Dedifferentiated amniotic fluid mesenchymal stem cell (primary cell): ENCODE data around the gene SH3D19.
A peak's percentile ranks its signal among the peaks of the same experiment; 100 is the strongest.
"Not testable (repeated sequence)": the region's sequence is repeated elsewhere in the genome, so short reads cannot be mapped to it uniquely, and the experiment has no call there.

ENCODE experiments used
- DNase-seq: peaks from one replicate; pipeline ENCODE4 v3.0.0-alpha.2; 2016; ENCODE audit errors: extremely low spot score

Gene SH3D19

GRCh38 chr4:151325111-151325948, at the start of gene SH3D19:
Gene SH3D19, minus strand, starts transcription at chr4:151325605. Its CDS starts 253 bp downstream, at chr4:151325352.
- no peak for DNase-seq

DNA sequence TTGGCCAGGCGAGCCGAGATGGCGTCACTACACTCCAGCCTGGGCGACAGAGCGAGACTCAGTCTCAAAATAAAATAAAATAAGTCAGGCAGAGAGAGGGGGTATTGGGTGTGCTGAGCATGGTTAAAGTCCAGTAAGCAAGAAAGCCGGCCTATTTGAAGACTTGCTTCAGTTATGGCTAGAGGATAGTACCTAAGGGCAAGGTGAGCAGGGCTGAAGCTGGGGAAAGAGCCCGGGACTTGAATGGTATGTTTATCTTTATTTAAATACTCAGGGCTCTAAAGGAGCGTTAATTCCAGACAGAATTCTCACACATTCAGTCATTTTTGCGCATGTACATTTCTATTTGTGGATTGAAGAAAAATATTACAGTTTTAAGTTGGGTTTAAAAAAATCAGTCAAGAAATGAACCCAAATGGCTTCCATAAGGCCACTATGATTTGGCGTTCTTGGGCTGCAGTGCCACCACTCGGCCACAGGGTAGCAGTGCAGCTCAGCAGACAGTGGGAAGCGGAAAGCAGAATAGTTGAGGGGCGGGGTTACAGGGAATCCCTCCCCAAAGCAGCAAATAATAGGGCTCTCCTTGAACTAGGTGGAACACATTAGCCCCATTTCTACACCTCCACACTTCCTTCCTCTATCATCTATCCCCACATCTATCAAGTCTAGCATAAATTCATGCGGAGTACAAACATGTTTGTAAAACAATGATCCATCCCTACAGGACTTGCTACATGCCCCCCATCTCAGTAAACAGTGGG, 37.2 kb upstream of the SH3D19 start:
- peak; percentile 89 for DNase-seq

DNA sequence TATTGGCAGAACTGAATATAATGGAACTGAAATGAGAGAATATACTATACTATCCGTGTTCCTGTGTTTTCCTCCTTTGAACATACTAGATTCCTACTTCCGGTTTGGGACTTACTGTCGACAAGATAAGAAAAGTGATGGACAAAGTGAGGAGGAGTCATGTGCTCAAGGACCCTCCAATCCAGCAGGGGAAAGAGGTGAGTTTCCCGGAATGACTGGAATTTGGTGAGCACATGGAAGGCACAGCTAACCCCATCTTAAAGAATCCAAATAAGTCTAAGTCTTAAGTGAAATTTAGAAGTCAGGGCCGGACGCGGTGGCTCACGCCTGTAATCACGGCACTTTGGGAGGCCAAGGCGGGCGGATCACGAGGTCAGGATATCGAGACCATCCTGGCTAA, 36.6 kb upstream of the SH3D19 start:
- no peak for DNase-seq

DNA sequence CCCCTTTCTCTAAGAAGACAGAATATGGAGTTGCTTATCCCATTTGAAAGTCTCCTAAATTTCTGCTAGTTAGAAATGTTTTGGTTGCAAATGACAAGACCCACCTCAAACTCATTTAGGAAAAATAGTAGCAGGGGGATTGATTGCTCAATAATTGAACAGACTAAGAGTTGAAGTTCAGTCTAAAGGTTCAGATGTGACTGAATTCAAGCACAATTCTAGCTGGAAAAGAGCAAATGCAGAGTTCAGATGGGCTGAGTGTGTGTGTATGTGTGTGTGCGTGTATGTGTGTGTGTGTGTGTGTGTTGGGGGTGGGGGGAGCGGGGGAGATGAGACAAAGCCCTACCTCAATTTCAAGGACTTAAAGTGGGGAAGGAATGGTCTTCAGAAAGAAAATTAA, 35.7 kb upstream of the SH3D19 start:
- no peak for DNase-seq

GRCh38 chr4:151359576-151359975, 34.2 kb upstream of the SH3D19 start:
- no peak for DNase-seq

- DNase-seq = no peak
Observed at GRCh38 chr4:151358266-151358665, 32.9 kb upstream of the SH3D19 start.

DNA sequence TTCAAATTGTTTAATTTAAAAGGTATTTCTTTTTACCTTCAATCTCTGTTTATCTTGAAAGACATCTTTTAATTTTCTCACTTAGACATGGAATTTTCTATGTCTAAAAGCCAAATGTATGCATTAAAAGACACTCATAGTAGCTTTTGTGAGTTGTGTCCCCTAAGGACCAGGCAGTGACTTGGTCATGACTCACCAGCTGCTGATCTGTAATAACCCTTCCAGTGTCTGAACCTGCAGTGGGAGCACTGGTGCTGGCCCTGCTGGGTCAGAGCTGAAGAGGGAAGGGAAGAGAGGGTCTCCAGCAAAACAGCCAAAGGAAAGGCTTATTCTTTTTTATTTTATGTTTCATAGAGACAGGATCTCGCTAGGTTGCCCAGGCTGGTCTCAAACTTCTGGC, 31.1 kb upstream of the SH3D19 start:
- no peak for DNase-seq

DNA sequence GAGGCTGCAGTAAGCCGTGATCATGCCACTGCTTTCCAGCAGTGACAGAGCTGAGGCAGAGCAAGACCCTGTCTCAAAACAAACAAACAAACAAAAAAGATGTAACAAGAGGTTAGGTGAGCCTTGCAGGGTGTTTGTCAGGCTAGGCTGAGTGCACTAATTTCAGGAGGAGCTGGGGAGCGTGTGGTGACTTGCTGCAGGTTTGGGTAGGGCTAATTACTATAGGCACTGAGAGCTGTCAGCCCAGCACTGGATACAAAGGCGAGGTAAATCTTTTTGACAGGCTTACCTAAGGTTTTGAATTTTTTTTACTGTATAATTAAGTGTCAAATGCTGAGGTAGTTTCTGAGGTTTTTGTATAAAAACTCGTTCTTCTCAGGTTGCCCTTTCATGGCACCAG, 29.8 kb upstream of the SH3D19 start:
- DNase-seq = no peak

- DNase-seq = no peak
Observed at GRCh38 chr4:151347490-151348235, 22.3 kb upstream of the SH3D19 start.

DNA sequence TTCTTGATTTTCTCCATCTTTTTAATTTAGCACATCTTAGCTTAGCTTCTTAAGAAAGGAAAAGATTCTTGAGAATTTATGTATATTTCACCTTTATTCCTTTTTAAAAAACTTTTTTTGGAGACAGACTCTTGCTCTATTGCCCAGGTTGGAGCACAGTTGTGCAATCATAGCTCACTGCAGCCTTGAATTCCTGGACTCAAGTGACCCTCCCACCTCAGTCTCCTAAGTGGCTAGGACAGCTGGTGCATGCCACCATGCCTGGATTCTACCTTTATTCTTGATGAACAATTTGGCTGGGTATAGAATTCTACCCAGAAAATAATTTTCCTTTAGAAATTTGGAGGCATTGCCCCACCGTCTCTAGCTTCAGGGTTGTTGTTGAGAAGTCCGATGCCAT, 19.5 kb upstream of the SH3D19 start:
- no peak for DNase-seq

DNA sequence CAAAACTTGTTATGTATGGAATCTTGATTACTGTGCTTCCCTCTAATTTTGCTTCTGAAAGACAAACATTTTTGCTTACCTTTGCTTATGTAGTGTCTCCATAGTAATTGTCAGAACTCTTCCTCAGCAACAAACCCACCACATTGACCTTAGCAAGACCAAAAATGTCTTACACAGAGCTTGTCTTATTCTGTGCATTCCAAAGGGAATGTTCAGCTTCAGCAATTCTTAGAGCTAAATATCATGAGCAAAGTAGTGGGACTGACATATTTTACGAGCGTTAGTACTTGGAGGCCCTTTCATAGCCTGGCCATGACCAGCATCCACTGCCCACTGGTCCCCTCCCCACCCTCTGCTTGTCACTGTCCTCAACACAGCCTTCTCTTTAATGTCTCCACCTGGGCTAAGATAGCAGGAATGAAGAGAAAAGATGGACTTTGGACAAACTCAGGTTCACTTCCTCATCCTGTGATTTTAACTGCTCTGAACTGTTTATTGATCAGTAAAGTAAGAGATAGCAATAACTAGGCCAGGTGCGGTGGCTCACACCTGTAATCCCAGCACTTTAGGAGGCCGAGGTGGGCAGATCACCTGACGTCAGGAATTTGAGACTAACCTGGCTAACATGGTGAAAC, 15.5 kb upstream of the SH3D19 start:
- DNase-seq = no peak

- DNase-seq = no peak
Observed at GRCh38 chr4:151339467-151339866, 14.1 kb upstream of the SH3D19 start.

GRCh38 chr4:151331276-151332042, 6.1 kb upstream of the SH3D19 start:
- DNase-seq = no peak

- no peak for DNase-seq
Observed at GRCh38 chr4:151329217-151330007, 4.0 kb upstream of the SH3D19 start.

- DNase-seq = no peak
Observed at GRCh38 chr4:151325949-151326246, 493 bp upstream of the SH3D19 start.

DNA sequence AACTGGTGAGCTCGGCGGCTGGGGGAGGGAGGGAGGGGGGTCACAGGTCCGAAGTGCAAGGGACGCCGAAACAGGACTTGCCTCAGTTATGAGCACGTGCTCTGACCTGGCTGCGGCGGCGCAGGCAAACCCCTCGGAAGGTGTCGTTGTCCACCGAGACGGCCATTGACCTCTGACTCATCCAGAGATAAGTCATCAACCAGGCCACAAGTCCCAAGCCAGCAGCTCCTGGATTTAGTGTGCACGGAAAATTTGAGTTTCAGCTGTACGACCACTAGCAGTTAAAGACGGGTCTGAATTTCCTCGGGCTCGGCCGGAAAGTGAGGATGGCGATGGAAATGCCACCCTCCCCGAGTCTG, 674 bp downstream of the SH3D19 start:
- DNase-seq = no peak

DNA sequence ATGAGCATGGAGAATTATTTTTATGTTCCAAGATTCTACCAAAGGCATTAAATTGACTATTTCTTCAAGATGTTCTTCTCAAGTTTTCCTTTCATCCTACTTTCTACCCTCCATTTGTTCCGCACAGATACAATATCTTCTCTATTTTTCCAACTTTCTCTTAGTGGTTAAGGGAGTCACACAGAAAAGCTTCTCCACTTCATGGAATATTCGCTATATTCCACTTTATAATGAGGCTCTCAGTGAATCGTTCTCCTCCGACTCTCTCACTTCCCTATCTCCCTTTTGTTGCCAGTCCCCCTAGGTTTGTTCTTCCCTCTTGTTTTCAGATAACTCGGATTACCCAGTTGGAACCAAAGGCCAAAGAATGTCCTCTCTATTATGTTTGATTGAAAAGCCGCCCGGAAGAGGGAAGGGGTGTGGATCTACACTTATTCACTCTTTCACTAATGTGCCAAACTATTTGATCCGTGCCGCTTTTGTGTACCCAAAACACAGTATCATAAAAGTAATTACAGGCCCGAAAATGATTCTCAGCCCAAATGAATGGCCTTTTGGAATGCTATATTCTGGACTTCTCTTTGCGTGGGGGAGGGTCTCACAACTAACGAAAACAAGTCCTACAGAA, 1.2 kb downstream of the SH3D19 start:
- DNase-seq = no peak

DNA sequence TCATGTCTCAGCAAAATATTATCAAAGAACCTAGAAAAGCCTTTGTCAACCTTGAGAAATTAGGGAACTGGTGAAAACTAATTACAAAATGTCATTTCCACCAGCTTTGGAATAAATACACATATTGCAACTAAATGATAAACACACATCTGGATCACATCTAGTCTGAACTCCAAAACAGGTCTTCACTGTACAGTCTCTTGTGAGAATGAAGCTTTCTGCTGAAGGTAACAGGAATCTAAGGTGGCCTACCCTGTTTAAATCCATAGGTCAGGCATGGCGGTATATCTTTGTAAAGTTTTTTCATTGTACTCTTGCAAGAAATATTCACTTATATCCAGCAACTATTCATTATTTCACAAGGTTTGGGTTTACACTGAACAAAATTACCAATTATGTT, 1.7 kb downstream of the SH3D19 start:
- no peak for DNase-seq

- peak; percentile 39 for DNase-seq
Observed at GRCh38 chr4:151322570-151322969, 2.8 kb downstream of the SH3D19 start.

DNA sequence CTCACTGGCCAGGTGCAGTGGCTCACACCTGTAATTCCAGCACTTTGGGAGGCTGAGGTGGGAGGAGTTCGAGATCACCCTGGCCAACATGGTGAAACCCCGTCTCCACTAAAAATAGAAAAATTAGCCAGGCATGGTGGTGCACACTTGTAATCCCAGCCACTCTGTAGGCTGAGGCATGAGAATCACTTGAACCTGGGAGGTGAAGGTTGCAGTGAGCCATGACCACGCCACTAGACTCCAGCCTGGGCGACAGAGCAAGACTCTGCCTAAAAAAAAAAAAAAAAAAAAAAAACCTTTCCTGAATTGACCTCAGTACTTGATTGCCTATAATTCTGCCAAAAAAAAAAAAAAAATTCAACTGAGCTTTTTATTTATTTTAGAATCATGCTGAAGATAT, 3.2 kb downstream of the SH3D19 start:
- not testable (repeated sequence) for DNase-seq
